ENCODE data around the gene SERHL2.

- no peak for TF ChIP-seq CTCF (IDR thresholded peaks at IDR 0.05)
- no peak for TF ChIP-seq POLR2A (IDR thresholded peaks at IDR 0.05)
- TF ChIP-seq EP300 (IDR thresholded peaks at IDR 0.05): no peak
- TF ChIP-seq POLR2AphosphoS5 (IDR thresholded peaks at IDR 0.05): no peak
These were observed 38.2 kb downstream of the SERHL2 start for GRCh38 chr22:42591987-42592386.
